Peyer's patch (tissue), 4 donors: ENCODE results near the gene CUTA.

Experiments used
- POLR2A ChIP-seq, 2 donors: fragments of 450-650 bp; IDR thresholded peaks; one replicate each; pipeline ENCODE4 v1.5.1; 2017; ENCODE audit warnings: antibody characterized with exemption in 2 of 2, mild to moderate bottlenecking in 2 of 2, moderate library complexity in 2 of 2
- TF ChIP-seq, protein P1 (sequence below), 6 experiments: fragments of 450-650 bp in 4 of 6; fragments of 200-600 bp in 2 of 6; sonication (generic) in 1 of 6; IDR thresholded peaks; one replicate each; pipeline ENCODE4 v1.5.1; 2017 to 2019; ENCODE audit warnings: antibody characterized with exemption in 6 of 6, mild to moderate bottlenecking in 3 of 6, moderate library complexity in 1 of 6

DNA sequence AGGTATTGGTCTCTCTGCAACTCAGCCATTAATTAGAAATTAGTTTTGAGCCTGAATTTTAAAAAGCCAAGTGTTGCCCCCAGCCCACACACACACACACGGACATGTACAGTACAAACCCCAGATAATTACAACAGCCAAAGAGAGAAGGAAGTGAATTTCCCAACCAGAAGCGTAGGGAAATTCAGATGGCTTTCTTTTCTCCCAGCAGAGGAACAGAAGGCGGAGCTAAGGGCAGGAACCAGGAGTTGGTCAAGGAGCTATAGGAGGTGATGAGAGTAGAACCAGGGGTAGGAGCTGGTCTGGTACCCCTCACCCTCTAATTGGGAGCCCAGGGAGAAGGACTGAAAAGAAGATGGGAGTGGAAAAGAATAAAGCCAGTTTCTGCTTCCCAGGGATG, 32.5 kb upstream of the CUTA start:
- TF ChIP-seq POLR2A (IDR thresholded peaks at IDR 0.05) = no peak
- TF ChIP-seq, protein P1, sequence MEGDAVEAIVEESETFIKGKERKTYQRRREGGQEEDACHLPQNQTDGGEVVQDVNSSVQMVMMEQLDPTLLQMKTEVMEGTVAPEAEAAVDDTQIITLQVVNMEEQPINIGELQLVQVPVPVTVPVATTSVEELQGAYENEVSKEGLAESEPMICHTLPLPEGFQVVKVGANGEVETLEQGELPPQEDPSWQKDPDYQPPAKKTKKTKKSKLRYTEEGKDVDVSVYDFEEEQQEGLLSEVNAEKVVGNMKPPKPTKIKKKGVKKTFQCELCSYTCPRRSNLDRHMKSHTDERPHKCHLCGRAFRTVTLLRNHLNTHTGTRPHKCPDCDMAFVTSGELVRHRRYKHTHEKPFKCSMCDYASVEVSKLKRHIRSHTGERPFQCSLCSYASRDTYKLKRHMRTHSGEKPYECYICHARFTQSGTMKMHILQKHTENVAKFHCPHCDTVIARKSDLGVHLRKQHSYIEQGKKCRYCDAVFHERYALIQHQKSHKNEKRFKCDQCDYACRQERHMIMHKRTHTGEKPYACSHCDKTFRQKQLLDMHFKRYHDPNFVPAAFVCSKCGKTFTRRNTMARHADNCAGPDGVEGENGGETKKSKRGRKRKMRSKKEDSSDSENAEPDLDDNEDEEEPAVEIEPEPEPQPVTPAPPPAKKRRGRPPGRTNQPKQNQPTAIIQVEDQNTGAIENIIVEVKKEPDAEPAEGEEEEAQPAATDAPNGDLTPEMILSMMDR (IDR thresholded peaks at IDR 0.05) = no peak
